ENCODE measurements around the gene CDT1.
A peak's percentile ranks its signal among the peaks of the same experiment; 100 is the strongest.

CDT1 gene

GRCh38 chr16:88804552-88805339 is 1.2 kb downstream of the CDT1 start:
- no peak for DNase-seq (ENCODE audit: low read depth in 2 of 2)

- no peak for DNase-seq (ENCODE audit: low read depth in 2 of 2)
Observed at GRCh38 chr16:88805340-88805715, 1.7 kb downstream of the CDT1 start.

- DNase-seq (ENCODE audit: low read depth in 2 of 2) = no peak
Observed at GRCh38 chr16:88805887-88806393, 2.4 kb downstream of the CDT1 start.

- no peak for DNase-seq (ENCODE audit: low read depth in 2 of 2)
Observed at GRCh38 chr16:88806491-88807111, 3.0 kb downstream of the CDT1 start.

- no peak for DNase-seq (ENCODE audit: low read depth in 2 of 2)
Observed at GRCh38 chr16:88807142-88807625, 3.6 kb downstream of the CDT1 start.

- no peak for DNase-seq (ENCODE audit: low read depth in 2 of 2)
Observed at GRCh38 chr16:88807626-88808453, 4.3 kb downstream of the CDT1 start.

GRCh38 chr16:88809068-88809675 is 5.6 kb downstream of the CDT1 start:
- no peak for DNase-seq (ENCODE audit: low read depth in 2 of 2)

- DNase-seq (ENCODE audit: low read depth in 2 of 2) = no peak
Observed at GRCh38 chr16:88809676-88810165, 6.1 kb downstream of the CDT1 start.

GRCh38 chr16:88810166-88810911 is 6.8 kb downstream of the CDT1 start:
- no peak for DNase-seq (ENCODE audit: low read depth in 2 of 2)

GRCh38 chr16:88810912-88811768 is 7.6 kb downstream of the CDT1 start:
- peak; percentile 53 to 61 for DNase-seq (ENCODE audit: low read depth in 2 of 2)

GRCh38 chr16:88811769-88812512 is 8.4 kb downstream of the CDT1 start, which contains the start of gene APRT:
Gene APRT, minus strand, starts transcription at chr16:88811928. Its CDS starts 29 bp downstream, at chr16:88811899.
- peak; percentile 82 to 84 for DNase-seq (ENCODE audit: low read depth in 2 of 2)

GRCh38 chr16:88812513-88813268 is 9.1 kb downstream of the CDT1 start:
- no peak for DNase-seq (ENCODE audit: low read depth in 2 of 2)

- DNase-seq (ENCODE audit: low read depth in 2 of 2) = no peak
Observed at GRCh38 chr16:88813269-88814143, 9.9 kb downstream of the CDT1 start.

- no peak for DNase-seq (ENCODE audit: low read depth in 2 of 2)
Observed at GRCh38 chr16:88814144-88814502, 10.5 kb downstream of the CDT1 start.

GRCh38 chr16:88815227-88815626 is 11.6 kb downstream of the CDT1 start:
- no peak for DNase-seq (ENCODE audit: low read depth in 2 of 2)

GRCh38 chr16:88815901-88816589 is 12.5 kb downstream of the CDT1 start:
- no peak for DNase-seq (ENCODE audit: low read depth in 2 of 2)

Data from fibroblast of skin of left quadriceps (primary cell).